ENCODE measurements around the gene C18orf63. TPM values are rescaled to one million over a fixed set of nuclear protein-coding genes. Genes with fewer than 3 reads are reported as not detected.

The C18orf63 gene
- total RNA-seq: under 0.01 TPM
- polyA plus RNA-seq: 0.09 TPM
- long read RNA-seq, donor 1: 0 reads
- long read RNA-seq, donor 2: 0 reads
- long read RNA-seq, donor 3: 0 reads
- long read RNA-seq, donor 4: 0 reads
- long read RNA-seq, donor 5: 0 reads
- long read RNA-seq, donor 6: 0 reads
- long read RNA-seq, donor 7: 0 reads
- long read RNA-seq, donor 8: 0 reads
- long read RNA-seq, donor 9: 0 reads
- long read RNA-seq, donor 10: 0 reads

DNA sequence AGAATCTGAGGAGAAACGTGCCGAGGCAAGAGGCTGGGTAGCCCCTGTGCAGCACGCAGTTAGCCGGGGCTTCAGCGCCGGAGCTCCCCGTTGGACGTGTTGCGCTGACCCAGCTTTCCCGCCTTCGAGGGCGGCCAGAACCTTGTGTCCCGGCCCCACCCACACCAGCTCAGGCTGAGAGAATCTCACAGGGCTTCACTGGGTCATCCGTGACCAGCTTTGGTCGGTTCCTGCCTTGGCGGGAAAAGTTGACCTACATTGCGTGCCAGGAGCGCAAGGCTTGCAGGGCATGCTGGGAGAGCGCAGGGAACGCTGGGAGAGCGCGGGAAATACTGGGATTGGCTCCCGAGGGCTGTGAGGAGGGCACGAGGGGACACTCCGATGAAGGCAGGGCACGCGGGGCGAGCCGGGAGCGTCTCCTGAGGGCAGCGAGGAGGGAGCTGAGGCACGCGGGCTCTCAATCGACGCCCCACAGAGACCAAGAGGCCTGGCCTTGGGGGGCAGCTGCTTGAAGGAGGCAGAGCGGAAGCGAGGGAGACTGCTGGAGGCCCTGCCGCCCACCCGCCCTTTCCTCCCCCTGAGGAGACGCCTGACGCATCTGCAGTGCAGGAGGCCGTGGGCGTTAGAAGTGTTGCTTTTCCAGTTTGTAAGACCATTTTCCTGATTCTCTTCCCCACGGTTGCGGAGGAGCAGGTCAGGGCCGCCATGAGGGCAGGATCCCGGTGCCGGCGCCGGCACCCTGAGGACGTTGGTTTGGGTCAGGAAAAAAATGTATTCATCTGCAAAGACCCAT is at the start of gene C18orf63:
Gene C18orf63 (plus strand): TSS at position 376 of the 793 bp plus-strand sequence. CDS start 2,027 bp downstream, outside the sequence.
- WGBS: 95% methylated on average over 51 of the region's 51 CpGs
- H3K9me3 ChIP-seq (ENCODE audit: control insufficient read depth in 2 of 2, insufficient read depth in 1 of 2, low read length in 1 of 2): peaks cover 0 to 15% of the 10 kb centered on the region in 2 donors
- H3K4me3 ChIP-seq (ENCODE audit: low read length in 2 of 2): no peak within 1 kb of the TSS
- H3K36me3 ChIP-seq (ENCODE audit: control insufficient read depth in 2 of 2, insufficient read depth in 2 of 2, low read length in 1 of 2): no peaks in the 10 kb centered on the region
- H3K4me1 ChIP-seq (ENCODE audit: control insufficient read depth in 2 of 2, insufficient read depth in 2 of 2, low read length in 2 of 2): no peaks in the 10 kb centered on the region
- peaks cover 0 to 2% of the 10 kb centered on the region in 2 donors for H3K27me3 ChIP-seq (ENCODE audit: control insufficient read depth in 2 of 2, insufficient read depth in 1 of 2, low read length in 1 of 2)
- no peak within 1 kb of the TSS for H3K27ac ChIP-seq (ENCODE audit: low read depth in 1 of 2, low read length in 1 of 2)
- DNase-seq (ENCODE audit: low read depth in 6 of 9, low spot score in 9 of 9): no peak

DNA sequence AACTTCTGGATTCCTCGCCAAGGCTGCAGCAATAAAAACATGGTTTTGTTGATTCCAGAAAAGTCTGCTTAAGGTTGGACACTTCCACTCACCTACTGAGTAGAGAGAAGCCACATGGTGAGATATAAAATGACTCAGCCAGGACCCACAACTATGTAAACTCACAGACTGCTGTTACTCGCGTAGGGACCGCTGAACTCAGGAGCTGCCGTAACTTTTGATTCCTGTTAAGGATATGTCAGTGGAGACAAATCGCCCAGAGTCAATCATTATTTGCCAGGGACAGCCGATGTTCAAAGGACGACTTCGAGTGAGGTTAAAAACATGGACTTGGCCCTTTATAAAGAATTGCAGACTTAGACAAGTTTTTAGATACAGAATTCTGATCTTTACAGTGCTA is 49.5 kb upstream of the C18orf63 start:
- DNase-seq (ENCODE audit: low read depth in 6 of 9, low spot score in 9 of 9): no peak
- Histone ChIP-seq H3K27ac (ENCODE audit: low read depth in 1 of 2, low read length in 1 of 2) (no peak overlapping the region), H3K36me3 (ENCODE audit: control insufficient read depth in 2 of 2, insufficient read depth in 2 of 2, low read length in 1 of 2) (peaks cover 9 to 12% of the 10 kb centered on the region in 2 donors), H3K4me3 (ENCODE audit: low read length in 2 of 2) (no peak overlapping the region), H3K27me3 (ENCODE audit: control insufficient read depth in 2 of 2, insufficient read depth in 1 of 2, low read length in 1 of 2) (no peaks in the 10 kb centered on the region), H3K9me3 (ENCODE audit: control insufficient read depth in 2 of 2, insufficient read depth in 1 of 2, low read length in 1 of 2) (no peaks in the 10 kb centered on the region), H3K4me1 (ENCODE audit: control insufficient read depth in 2 of 2, insufficient read depth in 2 of 2, low read length in 2 of 2) (no peaks in the 10 kb centered on the region)
- 76% methylated on average over 9 of the region's 9 CpGs for WGBS

DNA sequence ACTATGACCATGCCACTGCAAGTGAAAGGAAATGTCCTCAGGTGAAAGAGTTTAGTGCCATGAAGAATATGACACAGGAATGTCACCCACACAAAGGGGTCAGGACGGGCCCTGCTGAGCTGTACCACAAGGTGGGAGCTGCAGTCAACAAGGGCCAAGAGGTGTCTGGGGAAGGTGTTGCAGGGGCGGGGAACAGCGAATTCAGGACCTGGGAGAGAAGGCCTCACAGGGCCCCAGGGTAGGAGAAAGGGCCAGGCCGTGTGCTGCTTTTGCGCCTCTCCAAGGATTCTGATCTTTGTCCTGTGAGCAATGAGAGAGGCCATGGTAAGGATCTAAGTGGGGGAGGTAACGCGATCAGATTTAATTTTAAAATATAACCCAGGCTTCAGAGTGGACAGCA is 47.5 kb upstream of the C18orf63 start:
- Histone ChIP-seq H3K27me3 (ENCODE audit: control insufficient read depth in 2 of 2, insufficient read depth in 1 of 2, low read length in 1 of 2) (no peaks in the 10 kb centered on the region), H3K36me3 (ENCODE audit: control insufficient read depth in 2 of 2, insufficient read depth in 2 of 2, low read length in 1 of 2) (no peaks in the 10 kb centered on the region), H3K4me1 (ENCODE audit: control insufficient read depth in 2 of 2, insufficient read depth in 2 of 2, low read length in 2 of 2) (no peaks in the 10 kb centered on the region), H3K27ac (ENCODE audit: low read depth in 1 of 2, low read length in 1 of 2) (no peak overlapping the region), H3K4me3 (ENCODE audit: low read length in 2 of 2) (no peak overlapping the region), H3K9me3 (ENCODE audit: control insufficient read depth in 2 of 2, insufficient read depth in 1 of 2, low read length in 1 of 2) (no peaks in the 10 kb centered on the region)
- WGBS: over 99% methylated on average over 7 of the region's 7 CpGs
- DNase-seq (ENCODE audit: low read depth in 6 of 9, low spot score in 9 of 9): no peak

DNA sequence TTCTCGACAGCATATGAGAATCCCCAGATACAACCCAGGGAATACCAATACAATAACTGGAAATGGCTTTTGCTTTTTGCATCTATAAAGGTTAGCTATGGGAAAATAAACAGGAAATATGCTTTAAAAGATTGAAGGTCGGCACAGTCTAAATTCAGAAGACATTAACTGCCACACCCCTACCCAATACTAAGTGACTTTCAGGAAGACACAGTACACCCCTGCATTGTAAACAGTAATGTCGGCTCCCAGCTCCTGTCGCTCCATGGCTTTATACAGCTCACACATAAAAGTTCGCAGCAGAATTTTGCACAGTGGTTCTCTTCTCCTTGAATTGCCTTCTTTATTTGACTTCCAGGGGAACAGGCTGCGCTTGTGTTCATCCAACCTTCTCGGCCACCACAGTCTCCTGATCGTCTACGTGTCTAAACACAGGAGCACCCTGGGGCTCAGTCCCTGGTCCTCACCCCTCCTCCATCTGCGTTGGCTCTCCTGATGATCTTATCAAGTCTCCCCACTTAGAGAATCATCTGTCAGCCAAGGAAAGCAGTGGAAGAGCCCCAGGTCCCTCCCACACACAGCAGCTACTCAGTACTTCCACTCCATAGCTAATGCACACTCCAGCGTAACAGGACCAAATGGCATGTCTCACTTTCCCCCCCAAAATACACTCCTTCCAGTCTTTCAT is 46.6 kb upstream of the C18orf63 start:
- H3K27me3 ChIP-seq (ENCODE audit: control insufficient read depth in 2 of 2, insufficient read depth in 1 of 2, low read length in 1 of 2): no peaks in the 10 kb centered on the region
- no peak for DNase-seq (ENCODE audit: low read depth in 6 of 9, low spot score in 9 of 9)
- no peaks in the 10 kb centered on the region for H3K36me3 ChIP-seq (ENCODE audit: control insufficient read depth in 2 of 2, insufficient read depth in 2 of 2, low read length in 1 of 2)
- no peak overlapping the region for H3K27ac ChIP-seq (ENCODE audit: low read depth in 1 of 2, low read length in 1 of 2)
- H3K9me3 ChIP-seq (ENCODE audit: control insufficient read depth in 2 of 2, insufficient read depth in 1 of 2, low read length in 1 of 2): no peaks in the 10 kb centered on the region
- H3K4me3 ChIP-seq (ENCODE audit: low read length in 2 of 2): no peak overlapping the region
- 91% methylated on average over 11 of the region's 11 CpGs for WGBS
- H3K4me1 ChIP-seq (ENCODE audit: control insufficient read depth in 2 of 2, insufficient read depth in 2 of 2, low read length in 2 of 2): no peaks in the 10 kb centered on the region

DNA sequence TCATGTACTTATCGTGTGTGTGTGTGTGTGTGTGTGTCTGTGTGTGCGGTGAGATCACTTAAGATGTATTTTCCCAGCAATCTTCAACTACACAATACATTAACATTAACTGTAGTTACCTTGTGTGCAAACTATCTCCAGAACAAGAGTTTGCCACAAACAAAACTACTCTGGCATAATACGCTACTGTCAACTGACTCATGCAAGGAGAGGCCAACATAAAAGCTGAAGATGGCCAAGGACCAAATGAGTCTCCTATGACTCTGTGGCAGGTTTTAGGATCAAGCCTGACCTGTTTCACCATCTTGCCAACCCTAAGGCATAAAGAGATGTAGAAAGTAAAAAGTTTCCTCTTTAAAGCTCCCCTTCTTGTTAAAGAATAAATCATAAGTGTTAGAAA is 44.0 kb upstream of the C18orf63 start:
- DNase-seq (ENCODE audit: low read depth in 6 of 9, low spot score in 9 of 9): no peak
- no peak overlapping the region for H3K27ac ChIP-seq (ENCODE audit: low read depth in 1 of 2, low read length in 1 of 2)
- H3K4me3 ChIP-seq (ENCODE audit: low read length in 2 of 2): no peak overlapping the region
- peaks cover 0 to 2% of the 10 kb centered on the region in 2 donors for H3K4me1 ChIP-seq (ENCODE audit: control insufficient read depth in 2 of 2, insufficient read depth in 2 of 2, low read length in 2 of 2)
- H3K36me3 ChIP-seq (ENCODE audit: control insufficient read depth in 2 of 2, insufficient read depth in 2 of 2, low read length in 1 of 2): no peaks in the 10 kb centered on the region
- 85% methylated on average over 3 of the region's 3 CpGs for WGBS
- no peaks in the 10 kb centered on the region for H3K27me3 ChIP-seq (ENCODE audit: control insufficient read depth in 2 of 2, insufficient read depth in 1 of 2, low read length in 1 of 2)
- no peaks in the 10 kb centered on the region for H3K9me3 ChIP-seq (ENCODE audit: control insufficient read depth in 2 of 2, insufficient read depth in 1 of 2, low read length in 1 of 2)

DNA sequence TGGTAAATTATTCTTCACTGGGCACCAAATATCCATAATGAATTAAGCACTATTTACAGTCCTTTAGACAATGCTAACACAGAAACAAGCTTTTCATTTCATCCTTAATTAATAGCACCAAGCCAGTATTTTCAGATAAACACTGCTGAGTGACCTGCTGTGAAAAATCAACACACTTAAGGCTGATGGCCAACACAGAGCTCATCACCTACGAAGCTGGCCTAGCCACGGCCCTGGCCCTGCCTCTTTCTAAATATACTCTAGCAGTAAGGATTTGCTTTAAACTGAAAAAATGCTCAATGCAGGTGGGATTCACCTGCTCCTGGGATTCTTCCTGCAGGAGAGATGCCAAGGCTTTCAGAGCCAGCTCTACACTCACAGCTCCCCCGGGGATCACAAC is 42.2 kb upstream of the C18orf63 start:
- H3K27me3 ChIP-seq (ENCODE audit: control insufficient read depth in 2 of 2, insufficient read depth in 1 of 2, low read length in 1 of 2): no peaks in the 10 kb centered on the region
- no peak overlapping the region for H3K27ac ChIP-seq (ENCODE audit: low read depth in 1 of 2, low read length in 1 of 2)
- peaks cover 0 to 8% of the 10 kb centered on the region in 2 donors for H3K36me3 ChIP-seq (ENCODE audit: control insufficient read depth in 2 of 2, insufficient read depth in 2 of 2, low read length in 1 of 2)
- H3K4me1 ChIP-seq (ENCODE audit: control insufficient read depth in 2 of 2, insufficient read depth in 2 of 2, low read length in 2 of 2): peaks cover 0 to 2% of the 10 kb centered on the region in 2 donors
- no peak overlapping the region for H3K4me3 ChIP-seq (ENCODE audit: low read length in 2 of 2)
- no peaks in the 10 kb centered on the region for H3K9me3 ChIP-seq (ENCODE audit: control insufficient read depth in 2 of 2, insufficient read depth in 1 of 2, low read length in 1 of 2)
- no peak for DNase-seq (ENCODE audit: low read depth in 6 of 9, low spot score in 9 of 9)
- WGBS: 98% methylated on average over 3 of the region's 3 CpGs

DNA sequence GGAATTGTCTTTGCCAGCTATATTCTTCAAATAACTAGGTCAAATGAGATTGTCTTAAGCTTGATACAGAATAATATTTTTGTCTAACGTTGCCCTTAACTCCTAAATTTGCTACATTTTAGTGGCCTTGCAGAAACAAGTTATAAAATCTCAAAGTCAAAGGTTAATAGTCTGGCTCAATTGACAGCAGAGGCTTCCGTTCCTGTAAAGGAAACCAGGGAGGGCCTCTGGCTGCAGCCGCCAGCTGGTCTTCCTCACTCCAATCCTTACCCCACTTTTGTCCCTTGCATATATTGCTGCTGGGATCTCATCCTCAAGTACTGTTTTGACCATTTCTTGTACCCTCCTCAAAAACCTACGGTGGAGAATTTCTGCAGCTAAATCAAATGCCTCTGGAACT is 40.9 kb upstream of the C18orf63 start:
- WGBS: 77% methylated on average over 4 of the region's 4 CpGs
- DNase-seq (ENCODE audit: low read depth in 6 of 9, low spot score in 9 of 9): no peak
- Histone ChIP-seq H3K27ac (ENCODE audit: low read depth in 1 of 2, low read length in 1 of 2) (no peak overlapping the region), H3K4me3 (ENCODE audit: low read length in 2 of 2) (no peak overlapping the region), H3K4me1 (ENCODE audit: control insufficient read depth in 2 of 2, insufficient read depth in 2 of 2, low read length in 2 of 2) (peaks cover 0 to 2% of the 10 kb centered on the region in 2 donors), H3K36me3 (ENCODE audit: control insufficient read depth in 2 of 2, insufficient read depth in 2 of 2, low read length in 1 of 2) (peaks cover 0 to 8% of the 10 kb centered on the region in 2 donors), H3K9me3 (ENCODE audit: control insufficient read depth in 2 of 2, insufficient read depth in 1 of 2, low read length in 1 of 2) (no peaks in the 10 kb centered on the region), H3K27me3 (ENCODE audit: control insufficient read depth in 2 of 2, insufficient read depth in 1 of 2, low read length in 1 of 2) (no peaks in the 10 kb centered on the region)

DNA sequence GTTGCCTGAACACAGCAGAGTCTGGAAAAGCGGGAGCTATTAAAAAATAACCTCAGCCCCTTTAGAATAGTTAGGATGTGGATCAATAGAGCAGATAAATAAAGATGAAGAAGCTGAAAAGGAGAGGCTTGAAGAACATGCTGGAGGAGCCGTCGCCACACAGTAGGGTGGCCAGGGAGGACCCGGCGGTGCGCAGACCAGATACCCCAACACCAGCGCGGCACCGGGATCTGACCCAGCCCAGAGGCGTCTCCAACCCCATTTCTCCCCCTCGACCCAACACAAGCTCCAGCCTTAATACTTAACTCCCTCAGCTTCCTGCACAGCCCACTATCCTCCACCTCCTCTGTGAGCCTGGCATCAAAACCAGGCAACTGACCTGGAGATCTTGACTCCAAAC is 39.9 kb upstream of the C18orf63 start:
- Histone ChIP-seq H3K27me3 (ENCODE audit: control insufficient read depth in 2 of 2, insufficient read depth in 1 of 2, low read length in 1 of 2) (no peaks in the 10 kb centered on the region), H3K9me3 (ENCODE audit: control insufficient read depth in 2 of 2, insufficient read depth in 1 of 2, low read length in 1 of 2) (no peaks in the 10 kb centered on the region), H3K4me3 (ENCODE audit: low read length in 2 of 2) (no peak overlapping the region), H3K36me3 (ENCODE audit: control insufficient read depth in 2 of 2, insufficient read depth in 2 of 2, low read length in 1 of 2) (peaks cover 0 to 8% of the 10 kb centered on the region in 2 donors), H3K4me1 (ENCODE audit: control insufficient read depth in 2 of 2, insufficient read depth in 2 of 2, low read length in 2 of 2) (peaks cover 0 to 4% of the 10 kb centered on the region in 2 donors), H3K27ac (ENCODE audit: low read depth in 1 of 2, low read length in 1 of 2) (no peak overlapping the region)
- WGBS: 98% methylated on average over 11 of the region's 11 CpGs
- DNase-seq (ENCODE audit: low read depth in 6 of 9, low spot score in 9 of 9): no peak

DNA sequence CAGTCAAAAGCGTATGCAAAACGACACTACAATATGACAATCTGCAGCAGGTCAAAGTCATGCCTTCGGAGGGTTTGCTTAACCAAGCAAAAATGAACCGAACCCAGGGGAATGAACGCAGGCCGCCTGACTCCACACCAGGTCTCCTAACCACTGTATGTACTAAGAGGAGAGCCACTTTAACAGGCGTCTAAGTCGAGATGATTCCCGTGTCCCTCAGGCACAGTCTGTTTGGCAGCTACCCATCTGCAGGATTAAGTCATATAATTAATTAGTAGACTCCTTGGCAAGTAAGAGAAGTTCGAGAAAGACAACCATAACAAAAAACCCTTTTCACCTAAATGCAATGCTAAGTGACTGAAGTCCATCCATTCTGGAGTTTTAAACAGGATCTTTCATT is 39.0 kb upstream of the C18orf63 start:
- Histone ChIP-seq H3K4me3 (ENCODE audit: low read length in 2 of 2) (no peak overlapping the region), H3K27ac (ENCODE audit: low read depth in 1 of 2, low read length in 1 of 2) (no peak overlapping the region), H3K4me1 (ENCODE audit: control insufficient read depth in 2 of 2, insufficient read depth in 2 of 2, low read length in 2 of 2) (peaks cover 6 to 12% of the 10 kb centered on the region in 2 donors), H3K27me3 (ENCODE audit: control insufficient read depth in 2 of 2, insufficient read depth in 1 of 2, low read length in 1 of 2) (no peaks in the 10 kb centered on the region), H3K36me3 (ENCODE audit: control insufficient read depth in 2 of 2, insufficient read depth in 2 of 2, low read length in 1 of 2) (peaks cover 0 to 8% of the 10 kb centered on the region in 2 donors), H3K9me3 (ENCODE audit: control insufficient read depth in 2 of 2, insufficient read depth in 1 of 2, low read length in 1 of 2) (no peaks in the 10 kb centered on the region)
- 97% methylated on average over 10 of the region's 10 CpGs for WGBS
- no peak for DNase-seq (ENCODE audit: low read depth in 6 of 9, low spot score in 9 of 9)
